Uterus (tissue), 2 donors: ENCODE data around the gene ATP8A2.

Experiments
- POLR2A ChIP-seq, 2 donors: fragments of 450-650 bp; IDR thresholded peaks; one replicate each; pipeline ENCODE4 v1.6.1; 2016; ENCODE audit warnings: antibody characterized with exemption in 2 of 2, mild to moderate bottlenecking in 1 of 2, moderate library complexity in 1 of 2
- TF ChIP-seq, protein P1 (sequence below), 4 experiments: fragments of 200-600 bp in 2 of 4; fragments of 450-650 bp in 2 of 4; sonication (generic) in 2 of 4; IDR thresholded peaks; one replicate each; pipeline ENCODE4 v1.5.1; 2016 to 2019; ENCODE audit warnings: antibody characterized with exemption in 4 of 4, mild to moderate bottlenecking in 2 of 4, moderate library complexity in 1 of 4

DNA sequence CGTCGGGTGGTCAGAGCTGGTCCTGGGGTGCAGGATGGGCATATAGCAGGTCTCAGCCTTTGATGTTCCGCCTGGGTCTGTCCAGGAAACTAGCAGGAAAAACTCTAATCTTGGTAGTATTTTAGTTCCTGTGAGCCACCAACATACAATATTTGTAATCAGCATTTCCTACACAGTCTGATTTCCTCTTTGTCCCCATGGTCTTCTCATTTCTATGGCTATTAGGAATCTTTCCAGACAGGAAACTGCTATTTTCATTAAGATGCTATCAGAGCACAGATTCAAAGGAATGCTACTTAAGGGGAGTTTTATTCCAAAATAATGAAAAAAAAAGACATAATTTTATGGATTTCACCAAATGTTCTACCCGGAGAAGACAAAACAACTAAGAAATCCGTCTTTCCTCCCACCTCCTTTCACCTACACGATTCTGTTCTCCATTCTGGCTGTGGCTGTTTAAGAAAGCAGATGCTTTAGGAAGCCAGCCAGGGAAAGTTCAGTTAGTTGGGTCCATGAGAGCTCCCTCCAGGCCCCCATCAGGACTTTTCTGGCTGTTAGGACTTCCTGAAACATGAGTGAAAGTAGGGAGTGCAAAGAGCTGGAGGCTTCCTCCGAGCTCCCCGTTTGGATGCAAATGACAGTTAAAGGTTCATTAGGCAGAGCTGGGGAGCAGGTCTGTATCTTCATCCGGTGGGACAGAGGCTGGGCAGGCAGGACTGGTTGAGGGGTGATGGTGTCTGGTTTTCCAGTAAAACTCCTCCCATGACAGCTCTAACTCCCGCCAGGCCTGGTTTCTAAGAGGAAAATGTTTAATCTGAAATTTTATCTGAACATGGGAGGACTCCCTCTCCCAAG, 643.7 kb downstream of the ATP8A2 start:
- TF ChIP-seq POLR2A (IDR thresholded peaks at IDR 0.05) = no peak
- TF ChIP-seq, protein P1, sequence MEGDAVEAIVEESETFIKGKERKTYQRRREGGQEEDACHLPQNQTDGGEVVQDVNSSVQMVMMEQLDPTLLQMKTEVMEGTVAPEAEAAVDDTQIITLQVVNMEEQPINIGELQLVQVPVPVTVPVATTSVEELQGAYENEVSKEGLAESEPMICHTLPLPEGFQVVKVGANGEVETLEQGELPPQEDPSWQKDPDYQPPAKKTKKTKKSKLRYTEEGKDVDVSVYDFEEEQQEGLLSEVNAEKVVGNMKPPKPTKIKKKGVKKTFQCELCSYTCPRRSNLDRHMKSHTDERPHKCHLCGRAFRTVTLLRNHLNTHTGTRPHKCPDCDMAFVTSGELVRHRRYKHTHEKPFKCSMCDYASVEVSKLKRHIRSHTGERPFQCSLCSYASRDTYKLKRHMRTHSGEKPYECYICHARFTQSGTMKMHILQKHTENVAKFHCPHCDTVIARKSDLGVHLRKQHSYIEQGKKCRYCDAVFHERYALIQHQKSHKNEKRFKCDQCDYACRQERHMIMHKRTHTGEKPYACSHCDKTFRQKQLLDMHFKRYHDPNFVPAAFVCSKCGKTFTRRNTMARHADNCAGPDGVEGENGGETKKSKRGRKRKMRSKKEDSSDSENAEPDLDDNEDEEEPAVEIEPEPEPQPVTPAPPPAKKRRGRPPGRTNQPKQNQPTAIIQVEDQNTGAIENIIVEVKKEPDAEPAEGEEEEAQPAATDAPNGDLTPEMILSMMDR (IDR thresholded peaks at IDR 0.05) = no peak
